Measurements from ENCODE around the gene ACAA1. TPM values are rescaled to one million over a fixed set of nuclear protein-coding genes. Genes with fewer than 3 reads are reported as not detected.

The ACAA1 gene
- total and polyA plus RNA-seq, 4 donors = 220 to 410 (median 340) TPM

DNA sequence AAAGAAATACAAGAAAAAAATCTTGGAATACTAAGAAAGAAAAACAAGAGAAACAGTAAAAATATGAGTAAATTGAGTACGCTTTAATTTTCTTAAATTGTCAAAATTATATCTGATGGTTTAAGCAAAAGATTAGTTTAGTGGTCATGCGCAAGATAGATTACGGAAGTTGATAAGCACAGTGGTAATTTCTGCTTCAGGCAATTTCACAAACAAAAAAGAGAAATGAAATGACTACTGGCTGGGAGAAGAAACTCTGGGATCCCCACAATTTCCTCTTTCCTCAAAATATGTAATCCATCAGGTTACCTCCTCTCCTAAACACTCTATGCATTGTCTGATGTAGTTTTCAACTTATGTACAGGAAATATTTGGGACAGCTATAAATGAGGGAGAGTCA is 10.5 kb upstream of the ACAA1 start:
- DNase-seq (ENCODE audit: low spot score) = no peak
- Histone ChIP-seq H3K27ac (ENCODE audit: low read depth in 1 of 2, low read length in 2 of 2) (peak overlapping the region; percentile 40 to 50), H3K4me1 (ENCODE audit: control insufficient read depth in 4 of 4, insufficient read depth in 4 of 4, low read length in 3 of 4) (no peaks in the 10 kb centered on the region), H3K9me3 (ENCODE audit: control insufficient read depth in 4 of 4, low read length in 3 of 4) (peaks cover 0 to 5% (median 2%) of the 10 kb centered on the region in 4 donors), H3K36me3 (ENCODE audit: control insufficient read depth in 4 of 4, insufficient read depth in 3 of 4, low read depth in 1 of 4, low read length in 3 of 4) (peaks cover under 1 to 3% (median 2%) of the 10 kb centered on the region in 4 donors), H3K27me3 (ENCODE audit: control insufficient read depth in 4 of 4, insufficient read depth in 4 of 4, low read length in 3 of 4) (no peaks in the 10 kb centered on the region), H3K4me3 (ENCODE audit: low read depth in 1 of 3, low read length in 3 of 3) (no peak overlapping the region), H3K9ac (ENCODE audit: low read depth in 1 of 2, low read length in 2 of 2) (no peak overlapping the region)
- TF ChIP-seq, protein P1, sequence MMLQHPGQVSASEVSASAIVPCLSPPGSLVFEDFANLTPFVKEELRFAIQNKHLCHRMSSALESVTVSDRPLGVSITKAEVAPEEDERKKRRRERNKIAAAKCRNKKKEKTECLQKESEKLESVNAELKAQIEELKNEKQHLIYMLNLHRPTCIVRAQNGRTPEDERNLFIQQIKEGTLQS (IDR thresholded peaks at IDR 0.05) = no peak
- TF ChIP-seq, protein P2, sequence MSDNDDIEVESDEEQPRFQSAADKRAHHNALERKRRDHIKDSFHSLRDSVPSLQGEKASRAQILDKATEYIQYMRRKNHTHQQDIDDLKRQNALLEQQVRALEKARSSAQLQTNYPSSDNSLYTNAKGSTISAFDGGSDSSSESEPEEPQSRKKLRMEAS (IDR thresholded peaks at IDR 0.05) = no peak
- TF ChIP-seq SP1 (IDR thresholded peaks at IDR 0.05) (no peak), JUND (IDR thresholded peaks at IDR 0.05) (no peak), EGR1 (IDR thresholded peaks at IDR 0.05; ENCODE audit: low read depth in 2 of 2) (no peak), RXRA (IDR thresholded peaks at IDR 0.05) (no peak), HNF4G (IDR thresholded peaks at IDR 0.05) (no peak), NR2F2 (IDR thresholded peaks at IDR 0.05) (no peak), TAF1 (conservative IDR thresholded peaks at IDR 0.05) (no peak), FOXA2 (IDR thresholded peaks at IDR 0.05) (no peak), YY1 (IDR thresholded peaks at IDR 0.05) (no peak), GABPA (IDR thresholded peaks at IDR 0.05 in 1 of 2, conservative IDR thresholded peaks at IDR 0.05 in 1 of 2) (no peak), RAD21 (IDR thresholded peaks at IDR 0.05) (no peak)
- TF ChIP-seq, protein P3, sequence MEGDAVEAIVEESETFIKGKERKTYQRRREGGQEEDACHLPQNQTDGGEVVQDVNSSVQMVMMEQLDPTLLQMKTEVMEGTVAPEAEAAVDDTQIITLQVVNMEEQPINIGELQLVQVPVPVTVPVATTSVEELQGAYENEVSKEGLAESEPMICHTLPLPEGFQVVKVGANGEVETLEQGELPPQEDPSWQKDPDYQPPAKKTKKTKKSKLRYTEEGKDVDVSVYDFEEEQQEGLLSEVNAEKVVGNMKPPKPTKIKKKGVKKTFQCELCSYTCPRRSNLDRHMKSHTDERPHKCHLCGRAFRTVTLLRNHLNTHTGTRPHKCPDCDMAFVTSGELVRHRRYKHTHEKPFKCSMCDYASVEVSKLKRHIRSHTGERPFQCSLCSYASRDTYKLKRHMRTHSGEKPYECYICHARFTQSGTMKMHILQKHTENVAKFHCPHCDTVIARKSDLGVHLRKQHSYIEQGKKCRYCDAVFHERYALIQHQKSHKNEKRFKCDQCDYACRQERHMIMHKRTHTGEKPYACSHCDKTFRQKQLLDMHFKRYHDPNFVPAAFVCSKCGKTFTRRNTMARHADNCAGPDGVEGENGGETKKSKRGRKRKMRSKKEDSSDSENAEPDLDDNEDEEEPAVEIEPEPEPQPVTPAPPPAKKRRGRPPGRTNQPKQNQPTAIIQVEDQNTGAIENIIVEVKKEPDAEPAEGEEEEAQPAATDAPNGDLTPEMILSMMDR (IDR thresholded peaks at IDR 0.05; ENCODE audit: low read depth, low read length, missing input control) = no peak
- TF ChIP-seq, protein P4, sequence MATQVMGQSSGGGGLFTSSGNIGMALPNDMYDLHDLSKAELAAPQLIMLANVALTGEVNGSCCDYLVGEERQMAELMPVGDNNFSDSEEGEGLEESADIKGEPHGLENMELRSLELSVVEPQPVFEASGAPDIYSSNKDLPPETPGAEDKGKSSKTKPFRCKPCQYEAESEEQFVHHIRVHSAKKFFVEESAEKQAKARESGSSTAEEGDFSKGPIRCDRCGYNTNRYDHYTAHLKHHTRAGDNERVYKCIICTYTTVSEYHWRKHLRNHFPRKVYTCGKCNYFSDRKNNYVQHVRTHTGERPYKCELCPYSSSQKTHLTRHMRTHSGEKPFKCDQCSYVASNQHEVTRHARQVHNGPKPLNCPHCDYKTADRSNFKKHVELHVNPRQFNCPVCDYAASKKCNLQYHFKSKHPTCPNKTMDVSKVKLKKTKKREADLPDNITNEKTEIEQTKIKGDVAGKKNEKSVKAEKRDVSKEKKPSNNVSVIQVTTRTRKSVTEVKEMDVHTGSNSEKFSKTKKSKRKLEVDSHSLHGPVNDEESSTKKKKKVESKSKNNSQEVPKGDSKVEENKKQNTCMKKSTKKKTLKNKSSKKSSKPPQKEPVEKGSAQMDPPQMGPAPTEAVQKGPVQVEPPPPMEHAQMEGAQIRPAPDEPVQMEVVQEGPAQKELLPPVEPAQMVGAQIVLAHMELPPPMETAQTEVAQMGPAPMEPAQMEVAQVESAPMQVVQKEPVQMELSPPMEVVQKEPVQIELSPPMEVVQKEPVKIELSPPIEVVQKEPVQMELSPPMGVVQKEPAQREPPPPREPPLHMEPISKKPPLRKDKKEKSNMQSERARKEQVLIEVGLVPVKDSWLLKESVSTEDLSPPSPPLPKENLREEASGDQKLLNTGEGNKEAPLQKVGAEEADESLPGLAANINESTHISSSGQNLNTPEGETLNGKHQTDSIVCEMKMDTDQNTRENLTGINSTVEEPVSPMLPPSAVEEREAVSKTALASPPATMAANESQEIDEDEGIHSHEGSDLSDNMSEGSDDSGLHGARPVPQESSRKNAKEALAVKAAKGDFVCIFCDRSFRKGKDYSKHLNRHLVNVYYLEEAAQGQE (IDR thresholded peaks at IDR 0.05) = no peak
- TF ChIP-seq, protein P5, sequence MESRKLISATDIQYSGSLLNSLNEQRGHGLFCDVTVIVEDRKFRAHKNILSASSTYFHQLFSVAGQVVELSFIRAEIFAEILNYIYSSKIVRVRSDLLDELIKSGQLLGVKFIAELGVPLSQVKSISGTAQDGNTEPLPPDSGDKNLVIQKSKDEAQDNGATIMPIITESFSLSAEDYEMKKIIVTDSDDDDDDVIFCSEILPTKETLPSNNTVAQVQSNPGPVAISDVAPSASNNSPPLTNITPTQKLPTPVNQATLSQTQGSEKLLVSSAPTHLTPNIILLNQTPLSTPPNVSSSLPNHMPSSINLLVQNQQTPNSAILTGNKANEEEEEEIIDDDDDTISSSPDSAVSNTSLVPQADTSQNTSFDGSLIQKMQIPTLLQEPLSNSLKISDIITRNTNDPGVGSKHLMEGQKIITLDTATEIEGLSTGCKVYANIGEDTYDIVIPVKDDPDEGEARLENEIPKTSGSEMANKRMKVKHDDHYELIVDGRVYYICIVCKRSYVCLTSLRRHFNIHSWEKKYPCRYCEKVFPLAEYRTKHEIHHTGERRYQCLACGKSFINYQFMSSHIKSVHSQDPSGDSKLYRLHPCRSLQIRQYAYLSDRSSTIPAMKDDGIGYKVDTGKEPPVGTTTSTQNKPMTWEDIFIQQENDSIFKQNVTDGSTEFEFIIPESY (IDR thresholded peaks at IDR 0.05) = no peak
- WGBS = 88% methylated on average over 3 of the region's 3 CpGs

DNA sequence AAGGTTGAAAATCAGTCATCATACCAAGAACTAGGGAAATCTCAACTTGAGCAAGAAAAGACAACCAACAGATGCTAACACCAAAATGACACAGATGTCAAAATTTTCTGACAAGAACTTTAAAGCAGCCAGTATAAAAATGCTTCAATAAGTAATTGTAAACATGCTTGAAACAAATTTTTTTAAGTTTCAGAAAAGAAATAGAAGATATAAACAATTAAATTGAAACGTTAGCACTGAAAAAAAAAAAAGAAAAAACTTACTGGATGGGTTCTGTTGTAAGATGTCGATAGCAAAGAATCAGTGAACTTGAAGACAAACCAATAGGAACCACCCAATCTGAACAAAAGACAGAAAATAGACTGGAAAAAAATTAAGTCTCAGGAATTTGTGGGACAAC is 9.6 kb upstream of the ACAA1 start:
- Histone ChIP-seq H3K9me3 (ENCODE audit: control insufficient read depth in 4 of 4, low read length in 3 of 4) (peaks cover 0 to 5% (median 2%) of the 10 kb centered on the region in 4 donors), H3K27me3 (ENCODE audit: control insufficient read depth in 4 of 4, insufficient read depth in 4 of 4, low read length in 3 of 4) (no peaks in the 10 kb centered on the region), H3K4me3 (ENCODE audit: low read depth in 1 of 3, low read length in 3 of 3) (no peak overlapping the region), H3K9ac (ENCODE audit: low read depth in 1 of 2, low read length in 2 of 2) (no peak overlapping the region), H3K4me1 (ENCODE audit: control insufficient read depth in 4 of 4, insufficient read depth in 4 of 4, low read length in 3 of 4) (no peaks in the 10 kb centered on the region), H3K27ac (ENCODE audit: low read depth in 1 of 2, low read length in 2 of 2) (no peak overlapping the region), H3K36me3 (ENCODE audit: control insufficient read depth in 4 of 4, insufficient read depth in 3 of 4, low read depth in 1 of 4, low read length in 3 of 4) (peaks cover 2 to 11% (median 10%) of the 10 kb centered on the region in 4 donors)
- 92% methylated on average over 2 of the region's 2 CpGs for WGBS
- no peak for DNase-seq (ENCODE audit: low spot score)
- TF ChIP-seq HNF4A (conservative IDR thresholded peaks at IDR 0.05) (no peak), EGR1 (IDR thresholded peaks at IDR 0.05; ENCODE audit: low read depth in 2 of 2) (no peak), JUND (IDR thresholded peaks at IDR 0.05) (no peak), YY1 (IDR thresholded peaks at IDR 0.05) (no peak), RAD21 (IDR thresholded peaks at IDR 0.05) (no peak), TAF1 (conservative IDR thresholded peaks at IDR 0.05) (no peak)
- TF ChIP-seq, protein P4 (IDR thresholded peaks at IDR 0.05) = no peak
- TF ChIP-seq, protein P5 (IDR thresholded peaks at IDR 0.05) = no peak

Data from liver (tissue), 9 donors.